ENCODE results near the gene TRAPPC3L.

- no peak for TF ChIP-seq CTCF (IDR thresholded peaks at IDR 0.05)
- no peak for TF ChIP-seq EZH2 (IDR thresholded peaks at IDR 0.05)
- TF ChIP-seq EZH2phosphoT487 (IDR thresholded peaks at IDR 0.05), result no peak
These were observed 15.8 kb downstream of the TRAPPC3L start for GRCh38 chr6:116529466-116530290.

Measured in neural progenitor cell (in vitro differentiated cells).